Measurements from ENCODE around the gene ARHGEF7.

ARHGEF7 gene

GRCh38 chr13:111272117-111272516, 157.0 kb downstream of the ARHGEF7 start:
- DNase-seq (ENCODE audit: low read depth in 1 of 2, low spot score in 1 of 2): no peak

GRCh38 chr13:111275382-111275781, 160.3 kb downstream of the ARHGEF7 start:
- DNase-seq (ENCODE audit: low read depth in 1 of 2, low spot score in 1 of 2): no peak

GRCh38 chr13:111275995-111276618, 161.0 kb downstream of the ARHGEF7 start:
- DNase-seq (ENCODE audit: low read depth in 1 of 2, low spot score in 1 of 2): no peak

- no peak for DNase-seq (ENCODE audit: low read depth in 1 of 2, low spot score in 1 of 2)
These were observed 163.1 kb downstream of the ARHGEF7 start for GRCh38 chr13:111278258-111278657.

- DNase-seq (ENCODE audit: low read depth in 1 of 2, low spot score in 1 of 2): no peak
These were observed 163.9 kb downstream of the ARHGEF7 start for GRCh38 chr13:111278743-111279652.

GRCh38 chr13:111280226-111280625, 165.1 kb downstream of the ARHGEF7 start:
- no peak for DNase-seq (ENCODE audit: low read depth in 1 of 2, low spot score in 1 of 2)

GRCh38 chr13:111280681-111281585, 165.8 kb downstream of the ARHGEF7 start:
- no peak for DNase-seq (ENCODE audit: low read depth in 1 of 2, low spot score in 1 of 2)

- no peak for DNase-seq (ENCODE audit: low read depth in 1 of 2, low spot score in 1 of 2)
These were observed 166.7 kb downstream of the ARHGEF7 start for GRCh38 chr13:111281751-111282311.

GRCh38 chr13:111282425-111282824, 167.3 kb downstream of the ARHGEF7 start:
- no peak for DNase-seq (ENCODE audit: low read depth in 1 of 2, low spot score in 1 of 2)

- DNase-seq (ENCODE audit: low read depth in 1 of 2, low spot score in 1 of 2): no peak
These were observed 167.9 kb downstream of the ARHGEF7 start for GRCh38 chr13:111282997-111283396.

- DNase-seq (ENCODE audit: low read depth in 1 of 2, low spot score in 1 of 2): no peak
These were observed 168.3 kb downstream of the ARHGEF7 start for GRCh38 chr13:111283457-111283856.

GRCh38 chr13:111283991-111284390, 168.9 kb downstream of the ARHGEF7 start:
- DNase-seq (ENCODE audit: low read depth in 1 of 2, low spot score in 1 of 2): no peak

GRCh38 chr13:111284565-111284964, 169.5 kb downstream of the ARHGEF7 start:
- DNase-seq (ENCODE audit: low read depth in 1 of 2, low spot score in 1 of 2): no peak

GRCh38 chr13:111286162-111286561, 171.1 kb downstream of the ARHGEF7 start:
- DNase-seq (ENCODE audit: low read depth in 1 of 2, low spot score in 1 of 2): no peak

- DNase-seq (ENCODE audit: low read depth in 1 of 2, low spot score in 1 of 2): no peak
These were observed 171.6 kb downstream of the ARHGEF7 start for GRCh38 chr13:111286749-111287148.

- no peak for DNase-seq (ENCODE audit: low read depth in 1 of 2, low spot score in 1 of 2)
These were observed 172.1 kb downstream of the ARHGEF7 start for GRCh38 chr13:111287201-111287600.

- DNase-seq (ENCODE audit: low read depth in 1 of 2, low spot score in 1 of 2): no peak
These were observed 173.2 kb downstream of the ARHGEF7 start for GRCh38 chr13:111288276-111288675.

- no peak for DNase-seq (ENCODE audit: low read depth in 1 of 2, low spot score in 1 of 2)
These were observed 174.1 kb downstream of the ARHGEF7 start for GRCh38 chr13:111289251-111289650.

GRCh38 chr13:111291908-111292307, 176.8 kb downstream of the ARHGEF7 start:
- DNase-seq (ENCODE audit: low read depth in 1 of 2, low spot score in 1 of 2): no peak

GRCh38 chr13:111292710-111293485, 177.8 kb downstream of the ARHGEF7 start:
- no peak for DNase-seq (ENCODE audit: low read depth in 1 of 2, low spot score in 1 of 2)

Data from activated T-helper 1 cell treated with anti-CD3 and anti-CD28 coated beads, Interleukin-2, amount 50 U/mL, for 16 hours (primary cell).